GM12864 (cell line): ENCODE data around the gene ZCCHC14.
"Not testable (repeated sequence)": the region's sequence is repeated elsewhere in the genome, so short reads cannot be mapped to it uniquely, and the experiment has no call there.

Source experiments
- DNase-seq: peaks from one replicate; pipeline ENCODE4 v3.0.0-alpha.2; 2011; ENCODE audit warnings: low read depth
- H3K4me3 ChIP-seq: 2 replicates; pipeline ENCODE4 v1.5.1; 2011; ENCODE audit warnings: mild to moderate bottlenecking, low read depth, low read length, control low read depth
- TF ChIP-seq, protein P1 (sequence below): IDR thresholded peaks from 2 replicates; pipeline ENCODE4 v1.5.1; 2011; ENCODE audit warnings: low read depth, mild to moderate bottlenecking, moderate library complexity, low read length, control low read depth, inconsistent platforms; ENCODE audit errors: missing control alignments

The ZCCHC14 gene

DNA sequence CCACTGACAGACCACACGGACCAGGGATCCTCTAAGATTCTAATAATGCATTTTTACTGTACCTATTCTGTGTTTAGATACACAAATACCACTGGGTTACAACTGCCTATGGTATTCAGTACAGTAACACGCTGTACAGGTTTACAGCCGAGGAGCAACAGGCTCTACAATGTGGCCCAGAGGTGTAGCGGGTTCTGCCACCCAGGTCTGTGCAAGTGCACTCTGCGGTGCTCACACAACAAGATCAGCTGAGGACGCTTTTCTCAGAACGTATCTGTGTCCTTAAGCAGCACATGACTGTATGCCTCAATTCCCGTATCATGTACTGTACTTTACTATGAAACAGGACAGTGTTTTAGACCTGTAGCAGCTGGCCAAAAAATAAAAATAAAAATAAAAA, 6.5 kb downstream of the ZCCHC14 start:
- no peak for DNase-seq
- H3K4me3 ChIP-seq = no peak overlapping the region
- TF ChIP-seq, protein P1, sequence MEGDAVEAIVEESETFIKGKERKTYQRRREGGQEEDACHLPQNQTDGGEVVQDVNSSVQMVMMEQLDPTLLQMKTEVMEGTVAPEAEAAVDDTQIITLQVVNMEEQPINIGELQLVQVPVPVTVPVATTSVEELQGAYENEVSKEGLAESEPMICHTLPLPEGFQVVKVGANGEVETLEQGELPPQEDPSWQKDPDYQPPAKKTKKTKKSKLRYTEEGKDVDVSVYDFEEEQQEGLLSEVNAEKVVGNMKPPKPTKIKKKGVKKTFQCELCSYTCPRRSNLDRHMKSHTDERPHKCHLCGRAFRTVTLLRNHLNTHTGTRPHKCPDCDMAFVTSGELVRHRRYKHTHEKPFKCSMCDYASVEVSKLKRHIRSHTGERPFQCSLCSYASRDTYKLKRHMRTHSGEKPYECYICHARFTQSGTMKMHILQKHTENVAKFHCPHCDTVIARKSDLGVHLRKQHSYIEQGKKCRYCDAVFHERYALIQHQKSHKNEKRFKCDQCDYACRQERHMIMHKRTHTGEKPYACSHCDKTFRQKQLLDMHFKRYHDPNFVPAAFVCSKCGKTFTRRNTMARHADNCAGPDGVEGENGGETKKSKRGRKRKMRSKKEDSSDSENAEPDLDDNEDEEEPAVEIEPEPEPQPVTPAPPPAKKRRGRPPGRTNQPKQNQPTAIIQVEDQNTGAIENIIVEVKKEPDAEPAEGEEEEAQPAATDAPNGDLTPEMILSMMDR = no peak

DNA sequence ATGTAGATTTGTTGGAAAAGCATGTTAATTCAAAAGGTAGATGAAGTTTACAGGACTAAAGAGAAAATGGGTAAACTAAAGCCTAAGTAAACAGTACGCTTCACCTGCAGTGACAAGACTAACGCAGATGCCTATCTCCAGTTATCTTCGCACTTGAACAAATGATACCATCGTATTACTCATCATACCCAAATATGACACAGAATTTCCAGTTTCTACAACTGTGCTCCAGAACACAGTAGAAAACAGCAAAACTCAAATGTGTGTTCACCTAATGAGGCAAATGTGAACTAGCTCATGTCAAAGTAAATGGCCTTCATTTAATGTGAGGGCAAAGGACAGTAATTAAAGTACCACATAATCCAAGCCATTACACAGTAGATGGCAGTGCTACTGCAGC, 7.0 kb downstream of the ZCCHC14 start:
- H3K4me3 ChIP-seq, DNase-seq: not testable (repeated sequence)

DNA sequence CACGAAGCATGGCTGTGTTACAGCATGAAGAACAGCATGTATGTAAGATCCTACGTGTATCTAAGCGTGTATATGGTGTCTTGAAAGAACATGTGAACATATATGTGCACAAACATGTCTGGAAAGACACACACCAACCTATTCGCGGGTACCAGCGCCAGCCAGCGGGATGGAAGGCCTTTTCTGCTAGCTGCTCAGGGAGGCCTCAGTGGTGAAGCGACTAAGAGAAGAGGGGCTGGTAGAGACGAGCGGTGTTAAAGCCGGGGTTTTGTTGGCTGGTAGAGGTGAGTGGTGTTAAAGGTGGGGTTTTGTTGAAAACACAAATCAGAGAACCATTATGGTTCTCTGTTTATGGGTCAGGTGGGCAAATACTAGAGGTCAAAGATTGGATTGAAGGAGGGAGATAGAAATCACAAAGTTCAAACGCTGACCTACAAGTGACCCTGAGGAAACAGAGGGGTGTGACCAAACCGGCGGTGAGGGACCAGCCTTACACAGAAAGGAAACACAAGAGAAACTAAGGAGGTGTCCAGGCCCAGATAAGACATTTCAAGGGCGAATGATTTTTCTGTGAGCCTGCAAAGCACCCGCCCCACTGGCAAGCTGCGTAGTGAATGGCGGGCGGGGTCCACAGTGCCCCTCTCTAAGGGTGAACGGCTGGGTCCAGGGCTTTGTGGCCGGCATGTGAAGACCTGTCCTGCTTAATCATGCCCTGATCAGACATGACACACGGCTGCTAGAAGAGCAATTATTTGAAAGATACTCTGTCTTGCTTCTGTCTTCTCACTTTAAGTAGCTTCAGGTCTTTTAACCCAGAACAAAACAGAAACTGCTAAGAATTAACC, 8.1 kb downstream of the ZCCHC14 start:
- TF ChIP-seq, protein P1 = no peak
- DNase-seq = no peak

DNA sequence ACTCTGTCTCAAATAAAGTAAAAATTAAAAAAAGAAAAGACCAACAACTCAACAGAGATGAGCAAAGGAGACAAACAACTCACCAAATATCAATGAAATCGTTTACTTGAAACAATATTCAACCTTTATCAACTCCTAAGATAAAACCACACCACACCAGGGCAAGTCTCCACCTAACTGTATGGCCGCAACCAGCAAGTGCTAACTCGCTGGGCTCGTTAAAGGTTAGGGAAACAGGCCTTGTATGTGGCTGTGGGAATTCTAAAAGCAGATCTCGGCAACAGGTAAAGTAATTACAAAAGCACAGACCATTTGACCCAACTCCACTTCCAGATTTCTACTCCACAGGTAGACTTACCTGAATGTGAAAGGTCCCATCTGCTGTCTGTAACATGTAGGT, 9.3 kb downstream of the ZCCHC14 start:
- no peak for DNase-seq
- TF ChIP-seq, protein P1 = no peak
- no peak overlapping the region for H3K4me3 ChIP-seq

More for the DNA sequence above, 8.1 kb downstream of the ZCCHC14 start:
- no peak overlapping the region for H3K4me3 ChIP-seq

DNA sequence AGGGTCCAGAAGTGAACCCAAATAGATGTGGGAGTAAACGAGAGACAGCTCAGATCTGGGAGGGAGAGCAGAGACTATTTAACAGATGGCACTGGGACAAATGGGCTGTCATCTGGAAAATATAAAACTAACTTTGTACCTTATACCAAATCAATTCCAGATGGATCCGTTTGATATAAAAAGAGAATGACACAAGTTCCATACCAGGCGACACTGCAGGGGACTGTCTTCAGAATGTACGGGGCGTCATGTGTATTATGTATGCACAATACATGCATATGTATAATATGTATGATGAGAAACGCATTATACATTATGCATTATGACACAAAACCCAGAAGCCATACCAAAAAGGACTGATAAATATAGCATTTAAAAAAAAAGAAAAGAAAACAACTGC, 10.2 kb downstream of the ZCCHC14 start:
- not testable (repeated sequence) for H3K4me3 ChIP-seq, DNase-seq

DNA sequence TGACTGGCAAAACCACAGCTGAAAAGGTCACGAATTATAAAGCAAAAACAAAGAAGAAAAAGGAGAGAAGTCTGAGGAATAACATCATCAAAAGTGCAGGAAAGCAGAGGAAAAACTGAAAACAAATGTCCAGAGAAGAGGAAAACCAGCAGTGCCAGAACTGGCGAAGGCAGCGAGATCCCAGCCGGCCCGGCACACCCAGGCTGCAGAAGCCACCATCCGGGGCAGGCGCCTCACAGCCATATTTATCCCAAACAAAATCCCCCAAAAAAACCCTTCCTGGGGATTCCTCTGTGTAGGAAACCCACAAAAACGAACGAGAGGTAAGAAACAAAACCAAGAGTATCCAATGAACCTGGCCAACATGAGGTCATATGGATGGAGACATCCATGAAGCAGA, 10.6 kb downstream of the ZCCHC14 start:
- DNase-seq = no peak
- H3K4me3 ChIP-seq = no peak overlapping the region
- TF ChIP-seq, protein P1 = no peak

DNA sequence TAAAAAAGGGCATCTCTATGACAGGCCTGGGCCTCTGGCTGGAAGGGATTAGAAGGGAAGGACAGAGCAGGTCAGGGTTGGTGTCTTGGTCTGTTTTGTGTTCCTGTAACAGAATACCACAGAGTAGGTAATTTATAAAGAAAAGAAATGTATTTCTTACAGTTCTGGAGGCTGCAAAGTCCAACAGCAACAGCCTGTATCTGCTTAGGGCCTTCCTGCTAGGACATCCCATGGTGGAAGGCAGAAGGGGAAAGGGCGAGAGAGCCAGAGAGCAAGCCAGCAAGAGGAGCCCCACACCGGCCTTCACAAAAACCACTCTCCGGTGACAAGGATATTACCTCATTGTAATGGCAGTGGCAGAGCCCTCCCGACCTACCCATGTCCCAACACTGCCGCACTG, 11.1 kb downstream of the ZCCHC14 start:
- not testable (repeated sequence) for H3K4me3 ChIP-seq, DNase-seq

DNA sequence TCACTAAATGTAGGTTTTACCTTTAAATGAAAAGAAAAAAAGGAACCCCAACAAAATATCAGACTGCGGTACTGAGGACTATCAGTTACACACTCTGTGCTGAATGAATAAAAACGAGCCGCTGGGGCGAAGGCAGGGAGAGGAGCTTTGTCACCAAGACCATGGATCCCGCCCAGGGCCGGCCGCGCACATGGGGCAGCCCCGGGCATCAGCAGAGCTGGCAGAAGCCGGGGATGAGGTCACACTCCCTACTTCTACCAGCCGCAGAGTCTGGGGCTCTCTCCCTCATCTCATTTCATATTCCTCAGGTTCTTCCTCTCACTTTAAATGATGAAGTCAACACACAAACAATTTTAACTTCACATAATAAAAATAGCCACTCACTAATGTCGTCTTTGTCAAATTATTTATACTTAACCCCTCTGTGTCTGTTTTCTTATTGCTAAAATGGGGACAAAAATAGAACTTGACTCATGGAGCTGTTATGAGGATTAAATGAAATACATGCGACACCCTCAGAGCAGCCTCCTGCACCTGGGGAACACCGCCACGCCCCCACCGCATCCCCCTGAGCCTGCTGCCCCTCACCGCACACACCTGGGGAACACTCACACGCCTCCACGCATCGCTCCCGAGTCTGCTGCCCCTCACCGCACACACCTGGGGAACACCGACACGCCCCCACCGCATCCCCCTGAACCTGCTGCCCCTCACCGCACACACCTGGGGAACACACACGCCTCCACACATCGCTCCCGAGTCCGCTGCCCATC, 15.4 kb downstream of the ZCCHC14 start:
- not testable (repeated sequence) for DNase-seq, H3K4me3 ChIP-seq

DNA sequence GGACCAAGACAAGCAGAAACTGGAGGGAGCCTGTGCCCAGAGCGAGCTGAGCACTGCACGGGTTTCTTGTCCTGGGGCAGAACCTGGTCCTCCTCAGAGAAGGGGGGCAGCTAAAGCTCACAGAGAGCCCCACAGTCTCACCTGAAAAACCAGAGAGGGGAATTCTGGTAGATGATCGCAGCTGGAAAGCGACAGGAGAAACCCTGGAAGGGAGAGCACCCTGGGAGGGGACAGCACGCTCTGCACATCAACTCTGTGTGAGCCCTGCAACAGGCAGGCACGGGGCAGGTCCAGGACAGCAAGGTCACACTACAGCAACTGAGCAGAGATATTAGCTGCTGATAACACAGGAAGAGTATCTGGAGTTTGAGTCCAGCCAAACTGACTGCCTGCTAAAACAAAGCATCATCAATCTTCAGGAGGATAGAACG, 18.2 kb downstream of the ZCCHC14 start:
- TF ChIP-seq, protein P1 = no peak
- no peak overlapping the region for H3K4me3 ChIP-seq

More for the DNA sequence above, 18.2 kb downstream of the ZCCHC14 start:
- no peak for DNase-seq
